Testis (tissue), 3 donors: ENCODE results near the gene ZNF555. TPM values are rescaled to one million over a fixed set of nuclear protein-coding genes. Genes with fewer than 3 reads are reported as not detected.

ENCODE experiments used
- DNase-seq: peaks from one replicate; pipeline ENCODE4 v3.0.0-alpha.2; 2019
- H3K27ac ChIP-seq, 2 donors: fragments of 200-600 bp; sonication (generic); one replicate each; pipeline ENCODE4 v1.5.1; 2019
- H3K27me3 ChIP-seq: fragments of 200-600 bp; sonication (generic); one replicate; pipeline ENCODE4 v1.5.1; 2019
- H3K36me3 ChIP-seq: fragments of 200-600 bp; sonication (generic); one replicate; pipeline ENCODE4 v1.5.1; 2017; ENCODE audit warnings: low read depth; ENCODE audit errors: missing control alignments
- H3K4me1 ChIP-seq: fragments of 200-600 bp; sonication (generic); one replicate; pipeline ENCODE4 v1.5.1; 2019
- H3K4me3 ChIP-seq, 2 donors: fragments of 200-600 bp; sonication (generic); one replicate each; pipeline ENCODE4 v1.5.1; 2017 to 2019
- H3K9me3 ChIP-seq: fragments of 200-600 bp; sonication (generic); one replicate; pipeline ENCODE4 v1.5.1; 2017
- POLR2A ChIP-seq: fragments of 450-650 bp; IDR thresholded peaks from one replicate; pipeline ENCODE4 v1.6.1; 2017; ENCODE audit warnings: antibody characterized with exemption, mild to moderate bottlenecking, moderate library complexity
- WGBS, 2 donors: methylation state at CpG; one replicate each; pipeline ENCODE4 v1.1.5; 2018; 5-methylcytosine and 5-hydroxymethylcytosine counted together
- intact Hi-C: fragments of 100-400 bp; cut with DNase I; formaldehyde crosslinking; loops from one replicate; pipeline ENCODE4 v1.15.1; 2023; ENCODE audit warnings: low total_unique reads
- polyA plus RNA-seq: library from polyadenylated mRNA; stranded (reverse); fragments of 350-450 nt; fragmentation: Illumina TruSeq; extraction: RNeasy Lipid Tissue Mini Kit (QIAGEN cat#74804); gene quantifications from one replicate; pipeline ENCODE4 v1.2.3, GENCODE V29; 2014; ENCODE audit warnings: low read depth, low replicate concordance; ENCODE audit not compliant: insufficient read depth
- total RNA-seq, 2 donors: library from RNA; depleted of rRNA; stranded (reverse); fragments of >200 nt; gene quantifications; one replicate each; pipeline ENCODE4 v1.2.3, GENCODE V29; 2016
- TF ChIP-seq, protein P1 (sequence below), 3 experiments: fragments of 450-650 bp in 2 of 3; fragments of 200-600 bp in 1 of 3; sonication (generic) in 1 of 3; IDR thresholded peaks; one replicate each; pipeline ENCODE4 v1.5.1; 2016 to 2019; ENCODE audit warnings: antibody characterized with exemption in 3 of 3, mild to moderate bottlenecking in 2 of 3, moderate library complexity in 1 of 3

Gene ZNF555
- total and polyA plus RNA-seq, 3 donors from 2014 or later, result 7.1 to 8.5 (median 7.2) TPM

DNA sequence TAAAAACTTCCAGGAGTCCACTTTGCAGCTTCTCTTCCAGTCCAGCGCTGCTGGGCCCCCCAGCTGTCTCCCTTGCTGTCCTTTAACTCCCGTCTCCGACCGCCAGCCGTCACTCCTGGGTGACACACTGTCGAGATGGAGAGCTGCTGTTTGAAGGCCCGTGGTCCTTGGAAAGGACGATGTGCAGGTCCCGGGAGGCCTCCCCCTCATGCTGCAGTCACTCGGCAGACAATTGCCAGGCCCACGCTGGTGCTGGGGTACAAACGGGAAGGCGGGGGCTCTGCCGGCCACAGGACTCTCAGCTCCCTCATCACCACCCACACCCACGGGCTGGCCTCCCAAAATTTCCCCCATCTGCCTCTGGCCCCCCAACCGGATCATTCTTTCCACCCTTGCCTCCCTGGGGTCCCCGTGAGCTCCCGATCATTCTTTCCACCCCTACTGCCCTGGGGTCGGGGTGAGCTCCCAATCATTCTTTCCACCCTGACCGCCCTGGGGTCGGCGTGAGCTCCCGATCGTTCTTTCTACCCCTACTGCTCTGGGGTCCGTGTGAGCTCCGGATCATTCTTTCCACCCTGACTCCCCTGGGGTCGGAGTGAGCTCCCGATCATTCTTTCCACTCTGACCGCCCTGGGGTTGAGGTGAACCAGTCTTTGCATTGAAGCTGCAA is 37.7 kb upstream of the ZNF555 start:
- intact Hi-C loops, result no loop called here
- no peak for TF ChIP-seq POLR2A
- TF ChIP-seq, protein P1, sequence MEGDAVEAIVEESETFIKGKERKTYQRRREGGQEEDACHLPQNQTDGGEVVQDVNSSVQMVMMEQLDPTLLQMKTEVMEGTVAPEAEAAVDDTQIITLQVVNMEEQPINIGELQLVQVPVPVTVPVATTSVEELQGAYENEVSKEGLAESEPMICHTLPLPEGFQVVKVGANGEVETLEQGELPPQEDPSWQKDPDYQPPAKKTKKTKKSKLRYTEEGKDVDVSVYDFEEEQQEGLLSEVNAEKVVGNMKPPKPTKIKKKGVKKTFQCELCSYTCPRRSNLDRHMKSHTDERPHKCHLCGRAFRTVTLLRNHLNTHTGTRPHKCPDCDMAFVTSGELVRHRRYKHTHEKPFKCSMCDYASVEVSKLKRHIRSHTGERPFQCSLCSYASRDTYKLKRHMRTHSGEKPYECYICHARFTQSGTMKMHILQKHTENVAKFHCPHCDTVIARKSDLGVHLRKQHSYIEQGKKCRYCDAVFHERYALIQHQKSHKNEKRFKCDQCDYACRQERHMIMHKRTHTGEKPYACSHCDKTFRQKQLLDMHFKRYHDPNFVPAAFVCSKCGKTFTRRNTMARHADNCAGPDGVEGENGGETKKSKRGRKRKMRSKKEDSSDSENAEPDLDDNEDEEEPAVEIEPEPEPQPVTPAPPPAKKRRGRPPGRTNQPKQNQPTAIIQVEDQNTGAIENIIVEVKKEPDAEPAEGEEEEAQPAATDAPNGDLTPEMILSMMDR (IDR thresholded peaks at IDR 0.05), result no peak
- H3K36me3 ChIP-seq, result no peaks in the 10 kb centered on the region
- no peaks in the 10 kb centered on the region for H3K9me3 ChIP-seq
- no peaks in the 10 kb centered on the region for H3K4me1 ChIP-seq
- no peak for DNase-seq
- 96 to 98% methylated on average over 23 to 29 of the region's 29 CpGs for WGBS, 2 donors
- H3K27ac ChIP-seq, result no peak overlapping the region
- no peaks in the 10 kb centered on the region for H3K27me3 ChIP-seq
- H3K4me3 ChIP-seq, result no peak overlapping the region

DNA sequence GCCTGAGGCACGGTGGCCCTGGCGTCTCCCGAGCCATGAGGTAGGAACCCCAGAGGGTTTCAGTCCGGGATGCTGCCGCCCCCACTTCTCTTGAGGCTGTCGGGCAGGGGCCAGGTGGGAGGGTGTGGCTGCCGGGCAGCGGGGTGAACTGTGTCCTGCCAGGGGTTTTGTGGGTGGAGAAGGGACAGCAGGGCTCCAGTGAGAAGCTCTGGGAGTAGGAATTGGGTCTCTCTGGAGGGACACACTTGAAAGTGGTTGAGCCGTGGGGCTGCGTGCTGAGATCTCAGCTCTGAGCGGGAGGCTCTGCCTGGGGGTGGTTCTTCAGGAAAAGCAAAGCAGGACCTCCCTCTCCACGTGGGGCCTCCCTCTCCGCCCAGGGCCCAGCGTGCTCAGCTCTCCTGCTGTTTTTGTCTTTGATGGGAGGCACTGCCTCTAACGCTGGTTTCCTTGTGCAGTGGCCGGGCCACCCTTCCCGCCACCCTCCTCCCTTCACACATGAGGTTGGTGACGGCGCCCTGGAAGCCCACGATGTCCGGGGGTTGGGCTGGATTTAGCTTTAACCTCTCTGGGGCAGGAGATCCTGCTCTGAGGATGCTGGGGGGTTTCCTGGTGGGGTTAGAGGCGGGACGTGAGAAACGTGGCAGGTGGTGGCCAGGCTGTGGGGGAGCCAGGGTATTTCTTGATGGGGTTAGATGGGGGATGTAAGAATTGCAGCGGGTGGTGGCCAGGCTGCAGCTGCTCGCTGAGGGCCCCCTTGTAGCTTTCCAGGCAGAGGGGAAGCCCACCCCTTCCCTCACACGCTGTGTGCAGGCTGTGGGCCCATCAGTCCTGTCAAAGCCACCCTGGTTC is 36.9 kb upstream of the ZNF555 start:
- no peaks in the 10 kb centered on the region for H3K27me3 ChIP-seq
- no peak overlapping the region for H3K4me3 ChIP-seq
- no peaks in the 10 kb centered on the region for H3K4me1 ChIP-seq
- TF ChIP-seq POLR2A, result no peak
- TF ChIP-seq, protein P1 (IDR thresholded peaks at IDR 0.05), result no peak
- no peak overlapping the region for H3K27ac ChIP-seq
- H3K9me3 ChIP-seq, result no peaks in the 10 kb centered on the region
- H3K36me3 ChIP-seq, result no peaks in the 10 kb centered on the region
- WGBS, 2 donors, result 92 to 95% methylated on average over 19 to 27 of the region's 27 CpGs
- intact Hi-C loops, result no loop called here
- DNase-seq, result no peak

- DNase-seq, result no peak
- H3K36me3 ChIP-seq, result no peaks in the 10 kb centered on the region
- no peak overlapping the region for H3K4me3 ChIP-seq
- 95 to 97% methylated on average over 21 to 28 of the region's 28 CpGs for WGBS, 2 donors
- no peaks in the 10 kb centered on the region for H3K9me3 ChIP-seq
- TF ChIP-seq POLR2A, result no peak
- TF ChIP-seq, protein P1 (IDR thresholded peaks at IDR 0.05), result no peak
- H3K27me3 ChIP-seq, result no peaks in the 10 kb centered on the region
- intact Hi-C loops, result no loop called here
- H3K4me1 ChIP-seq, result no peaks in the 10 kb centered on the region
- no peak overlapping the region for H3K27ac ChIP-seq
Observed at GRCh38 chr19:2805261-2805900, 35.9 kb upstream of the ZNF555 start.

GRCh38 chr19:2805991-2806649 is 35.2 kb upstream of the ZNF555 start:
- no peak overlapping the region for H3K4me3 ChIP-seq
- H3K9me3 ChIP-seq, result no peaks in the 10 kb centered on the region
- WGBS, 2 donors, result 95 to 96% methylated on average over 16 to 22 of the region's 23 CpGs
- H3K27ac ChIP-seq, result no peak overlapping the region
- no peaks in the 10 kb centered on the region for H3K36me3 ChIP-seq
- no peak for TF ChIP-seq POLR2A
- TF ChIP-seq, protein P1 (IDR thresholded peaks at IDR 0.05), result no peak
- no peak for DNase-seq
- H3K4me1 ChIP-seq, result no peaks in the 10 kb centered on the region
- intact Hi-C loops, result no loop called here
- no peaks in the 10 kb centered on the region for H3K27me3 ChIP-seq
